GM12878 (cell line): Measurements from ENCODE around the gene TMPRSS6. TPM values are rescaled to one million over a fixed set of nuclear protein-coding genes. Genes with fewer than 3 reads are reported as not detected.

Experiments used
- ATAC-seq: fragments of 200-7000 bp; cut with Tn5 transposase; 3 replicates; pipeline ENCODE4 v1.9.1; 2020; ENCODE audit warnings: mild to moderate bottlenecking, moderate library complexity
- BruUV-seq: library from RNA; stranded (reverse); fragments of 400-500 nt; replicated peaks from 2 replicates; lab custom pipeline; 2021; lab: Mats Ljungman, UMichigan
- CTCF ChIA-PET: fragments of 300-600 bp; sonication (Branson Sonifier 250); formaldehyde crosslinking; extraction: SDS; loops from one replicate; lab custom pipeline; 2021; ENCODE audit warnings: inconsistent platforms; lab: Yijun Ruan, JAX
- POLR2A ChIA-PET: fragments of 350-600 bp; formaldehyde crosslinking; extraction: SDS; loops from one replicate; lab custom pipeline; 2021; ENCODE audit warnings: inconsistent platforms; lab: Charles Lee
- RAD21 ChIA-PET: fragments of 300-600 bp; sonication (Branson Sonifier 250); formaldehyde crosslinking; loops from one replicate; lab custom pipeline; 2023; ENCODE audit warnings: antibody characterized with exemption; ENCODE audit not compliant: unreplicated experiment; lab: Charles Lee
- SMC1A ChIA-PET: fragments of 300-600 bp; sonication (Branson Sonifier 250); formaldehyde crosslinking; loops from one replicate; lab custom pipeline; 2023; ENCODE audit not compliant: unreplicated experiment, uncharacterized antibody; lab: Charles Lee
- DNase-seq: peaks from one replicate; pipeline ENCODE4 v3.0.0-alpha.2; 2011; ENCODE audit warnings: low read depth, low spot score
- FAIRE-seq: peaks from 3 replicates; lab custom pipeline; 2011; peaks lifted over from hg19 to GRCh38; lab: Jason Lieb, UNC
- H2AFZ ChIP-seq: 2 replicates; pipeline ENCODE4 v1.6.0; 2011; ENCODE audit warnings: low read depth, low read length, control low read depth; ENCODE audit not compliant: control insufficient read depth
- H3K27ac ChIP-seq: 2 replicates; pipeline ENCODE4 v1.5.1; 2011; ENCODE audit warnings: control low read depth; ENCODE audit not compliant: control insufficient read depth, insufficient read depth
- H3K27me3 ChIP-seq, 2 experiments: replicated peaks in 1 of 2; 2 replicates each; pipeline versions ENCODE4 v1.6.0 to v1.6.1; 2011; ENCODE audit warnings: low read length in 1 of 2; ENCODE audit not compliant: control insufficient read depth in 2 of 2, insufficient read depth in 2 of 2
- H3K36me3 ChIP-seq, 2 experiments: 2 replicates each; pipeline ENCODE4 v1.5.1; 2011; ENCODE audit warnings: low read length in 1 of 2; ENCODE audit not compliant: control insufficient read depth in 2 of 2, insufficient read depth in 2 of 2
- H3K4me1 ChIP-seq: 2 replicates; pipeline ENCODE4 v1.6.1; 2011; ENCODE audit warnings: mild to moderate bottlenecking, low read length, moderate library complexity, mixed read lengths; ENCODE audit not compliant: control insufficient read depth, insufficient read depth
- H3K4me2 ChIP-seq: 2 replicates; pipeline ENCODE4 v1.6.0; 2011; ENCODE audit warnings: control low read depth; ENCODE audit not compliant: control insufficient read depth, insufficient read depth
- H3K4me3 ChIP-seq: fragments of 200-600 bp; sonication (generic); 2 replicates; pipeline ENCODE4 v1.5.1; 2016
- H3K79me2 ChIP-seq: 2 replicates; pipeline ENCODE4 v1.6.0; 2011; ENCODE audit warnings: low read length; ENCODE audit not compliant: control insufficient read depth, insufficient read depth
- H3K9ac ChIP-seq: 2 replicates; pipeline ENCODE4 v1.8.0; 2011; ENCODE audit warnings: low read length, control low read depth, mixed read lengths; ENCODE audit not compliant: control insufficient read depth, insufficient read depth
- H3K9me3 ChIP-seq: replicated peaks from 3 replicates; pipeline ENCODE4 v1.5.1; 2011; ENCODE audit warnings: mild to moderate bottlenecking, low read length; ENCODE audit not compliant: control insufficient read depth, insufficient read depth
- H4K20me1 ChIP-seq: 2 replicates; pipeline ENCODE4 v1.6.0; 2011; ENCODE audit not compliant: control insufficient read depth, insufficient read depth
- E4F1 ChIP-seq: fragments of 450-650 bp; IDR thresholded peaks from 2 replicates; pipeline ENCODE4 v1.6.1; 2018; ENCODE audit warnings: borderline replicate concordance, mild to moderate bottlenecking; ENCODE audit not compliant: partially characterized antibody
- IRF4 ChIP-seq: IDR thresholded peaks from 2 replicates; pipeline ENCODE4 v1.6.1; 2011; ENCODE audit warnings: low read depth, low read length
- JUND ChIP-seq: IDR thresholded peaks from 2 replicates; pipeline ENCODE4 v1.6.1; 2012; ENCODE audit warnings: low read depth, mild to moderate bottlenecking, low read length, improper control_type of control experiment, moderate library complexity
- KDM1A ChIP-seq: fragments of 200-600 bp; sonication (generic); IDR thresholded peaks from 2 replicates; pipeline ENCODE4 v1.6.1; 2016; ENCODE audit warnings: borderline replicate concordance
- MAX ChIP-seq: IDR thresholded peaks from 2 replicates; pipeline ENCODE4 v1.6.1; 2012; ENCODE audit warnings: low read depth, low read length, improper control_type of control experiment
- MTA2 ChIP-seq: fragments of 450-650 bp; IDR thresholded peaks from 2 replicates; pipeline ENCODE4 v1.6.1; 2016; ENCODE audit warnings: low read depth, mild to moderate bottlenecking, moderate library complexity
- NR2F1 ChIP-seq: fragments of 450-650 bp; conservative IDR thresholded peaks from 2 replicates; pipeline ENCODE4 v1.6.1; 2017; ENCODE audit warnings: mild to moderate bottlenecking
- PBX3 ChIP-seq: IDR thresholded peaks from 2 replicates; pipeline ENCODE4 v1.6.1; 2011; ENCODE audit warnings: mild to moderate bottlenecking, low read depth, low read length, moderate library complexity; ENCODE audit not compliant: insufficient replicate concordance
- WGBS: methylation state at CpG from one replicate; pipeline ENCODE4 v1.1.6; 2016; ENCODE audit warnings: low lambda C conversion rate; ENCODE audit not compliant: insufficient replicate concordance, insufficient coverage; ENCODE audit errors: missing lambda C conversion rate; 5-methylcytosine and 5-hydroxymethylcytosine counted together
- in situ Hi-C: fragments of 300-500 bp; cut with MboI; formaldehyde crosslinking; loops from 9 replicates; pipeline ENCODE4 v1.14.3; 2018; ENCODE audit warnings: mixed read lengths
- intact Hi-C: fragments of 100-400 bp; cut with micrococcal nuclease; formaldehyde crosslinking; loops from one replicate; pipeline ENCODE4 v1.14.2; 2022; ENCODE audit not compliant: unreplicated experiment
- polyA plus RNA-seq, 11 experiments: library from polyadenylated mRNA; depleted of rRNA in 4 of 11; unstranded in 6 of 11; stranded (reverse) in 5 of 11; fragments of >200 nt; fragmentation: Nextera tagmentation in 4 of 11; fragmentation: Illumina TruSeq in 1 of 11; extraction: Ambion mirVana in 4 of 11; extraction: Trizol in 1 of 11; gene quantifications; 1 replicate in 1 of 11; 2 replicates in 10 of 11; pipeline versions ENCODE4 v1.2.1 to v1.2.3, GENCODE V29; 2011 to 2016; ENCODE audit warnings: inconsistent platforms in 2 of 11, missing spikeins in 2 of 11, low read depth in 1 of 11
- total RNA-seq, 4 experiments: library from RNA; depleted of rRNA in 3 of 4; stranded (reverse); fragments of >200 nt in 3 of 4; fragmentation: Illumina TruSeq in 1 of 4; extraction: Trizol in 1 of 4; gene quantifications; 2 replicates each; pipeline versions ENCODE4 v1.2.1 to v1.2.3, GENCODE V29; 2013 to 2021

Gene TMPRSS6
- total and polyA plus RNA-seq, 10 of the 15 experiments (the other 5 are each of a cell fraction or from before 2014, with no cell fraction given): 0.06 to 0.69 (median 0.19) TPM; not detected in 6

- TF ChIP-seq MAX (no peak), IRF4 (no peak), NR2F1 (no peak), KDM1A (no peak)
Measured at GRCh38 chr22:37156686-37157435, 47.3 kb upstream of the TMPRSS6 start (continued).

- TF ChIP-seq E4F1 (no peak), MTA2 (no peak), JUND (no peak), PBX3 (no peak)
- TF ChIP-seq, all 136 proteins: peak for 0
- Histone ChIP-seq H3K4me2 (no peak overlapping the region), H3K9me3 (peaks cover 2% of the 10 kb centered on the region; the same call in 2 of the 3 replicates), H3K79me2 (no peaks in the 10 kb centered on the region), H3K36me3 (no peaks in the 10 kb centered on the region), H3K4me3 (no peak overlapping the region), H3K9ac (no peak overlapping the region), H2AFZ (no peak overlapping the region), H3K4me1 (peaks cover 48% of the 10 kb centered on the region), H3K27ac (no peak overlapping the region), H3K27me3 (no peaks in the 10 kb centered on the region), H4K20me1 (no peaks in the 10 kb centered on the region)
- BruUV-seq: no TSS peak
- in situ Hi-C loops: no loop called here
- no peak for FAIRE-seq
- DNase-seq: no peak
- RAD21 ChIA-PET: interaction anchor here (0.7 kb wide), 1 partner anchor 11 kb away, joined by 4 read pairs; no protein-coding TSS in a partner anchor
- CTCF ChIA-PET: interaction anchor here (0.9 to 2.0 kb wide), 3 partner anchors 8 to 74 kb away, joined by 3 to 5 read pairs (median 4); no protein-coding TSS in a partner anchor
- 98% methylated on average over 8 of the region's 8 CpGs for WGBS
- intact Hi-C loops: no loop called here
- ATAC-seq: no peak
- POLR2A ChIA-PET: no interaction called here
- SMC1A ChIA-PET: interaction anchor here (12.5 kb wide), 1 partner anchor 8 kb away, joined by 203 read pairs; no protein-coding TSS in a partner anchor
Measured at GRCh38 chr22:37155971-37156370, 46.5 kb upstream of the TMPRSS6 start.
